ENCODE measurements around the gene PAM. TPM values are rescaled to one million over a fixed set of nuclear protein-coding genes. Genes with fewer than 3 reads are reported as not detected.

Gene PAM
- total and polyA plus RNA-seq, 2 of the 13 experiments (the other 11 are each of a cell fraction or from before 2014, with no cell fraction given): 20.2 to 79.1 TPM

DNA sequence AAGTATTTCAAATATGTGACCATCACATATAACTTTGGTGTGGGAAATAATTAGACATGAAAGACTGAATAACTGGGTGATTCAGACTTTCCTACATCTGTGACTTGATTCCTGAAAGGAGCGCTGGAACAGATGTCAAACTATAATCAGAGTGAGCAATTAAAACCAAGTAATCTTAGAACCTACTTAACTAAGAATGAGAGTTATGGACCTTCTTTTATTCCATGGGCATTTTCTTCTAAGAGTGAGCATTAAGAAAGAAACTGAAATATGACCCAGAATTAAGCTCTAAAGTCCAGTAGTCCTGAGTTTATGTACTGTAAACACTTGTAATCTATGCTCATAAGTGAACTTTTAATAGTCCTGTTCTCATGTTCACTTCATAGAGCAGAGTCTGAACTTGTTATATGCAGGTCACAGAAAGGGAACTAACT is 68.4 kb downstream of the PAM start (continued):
- TF ChIP-seq, protein P1, sequence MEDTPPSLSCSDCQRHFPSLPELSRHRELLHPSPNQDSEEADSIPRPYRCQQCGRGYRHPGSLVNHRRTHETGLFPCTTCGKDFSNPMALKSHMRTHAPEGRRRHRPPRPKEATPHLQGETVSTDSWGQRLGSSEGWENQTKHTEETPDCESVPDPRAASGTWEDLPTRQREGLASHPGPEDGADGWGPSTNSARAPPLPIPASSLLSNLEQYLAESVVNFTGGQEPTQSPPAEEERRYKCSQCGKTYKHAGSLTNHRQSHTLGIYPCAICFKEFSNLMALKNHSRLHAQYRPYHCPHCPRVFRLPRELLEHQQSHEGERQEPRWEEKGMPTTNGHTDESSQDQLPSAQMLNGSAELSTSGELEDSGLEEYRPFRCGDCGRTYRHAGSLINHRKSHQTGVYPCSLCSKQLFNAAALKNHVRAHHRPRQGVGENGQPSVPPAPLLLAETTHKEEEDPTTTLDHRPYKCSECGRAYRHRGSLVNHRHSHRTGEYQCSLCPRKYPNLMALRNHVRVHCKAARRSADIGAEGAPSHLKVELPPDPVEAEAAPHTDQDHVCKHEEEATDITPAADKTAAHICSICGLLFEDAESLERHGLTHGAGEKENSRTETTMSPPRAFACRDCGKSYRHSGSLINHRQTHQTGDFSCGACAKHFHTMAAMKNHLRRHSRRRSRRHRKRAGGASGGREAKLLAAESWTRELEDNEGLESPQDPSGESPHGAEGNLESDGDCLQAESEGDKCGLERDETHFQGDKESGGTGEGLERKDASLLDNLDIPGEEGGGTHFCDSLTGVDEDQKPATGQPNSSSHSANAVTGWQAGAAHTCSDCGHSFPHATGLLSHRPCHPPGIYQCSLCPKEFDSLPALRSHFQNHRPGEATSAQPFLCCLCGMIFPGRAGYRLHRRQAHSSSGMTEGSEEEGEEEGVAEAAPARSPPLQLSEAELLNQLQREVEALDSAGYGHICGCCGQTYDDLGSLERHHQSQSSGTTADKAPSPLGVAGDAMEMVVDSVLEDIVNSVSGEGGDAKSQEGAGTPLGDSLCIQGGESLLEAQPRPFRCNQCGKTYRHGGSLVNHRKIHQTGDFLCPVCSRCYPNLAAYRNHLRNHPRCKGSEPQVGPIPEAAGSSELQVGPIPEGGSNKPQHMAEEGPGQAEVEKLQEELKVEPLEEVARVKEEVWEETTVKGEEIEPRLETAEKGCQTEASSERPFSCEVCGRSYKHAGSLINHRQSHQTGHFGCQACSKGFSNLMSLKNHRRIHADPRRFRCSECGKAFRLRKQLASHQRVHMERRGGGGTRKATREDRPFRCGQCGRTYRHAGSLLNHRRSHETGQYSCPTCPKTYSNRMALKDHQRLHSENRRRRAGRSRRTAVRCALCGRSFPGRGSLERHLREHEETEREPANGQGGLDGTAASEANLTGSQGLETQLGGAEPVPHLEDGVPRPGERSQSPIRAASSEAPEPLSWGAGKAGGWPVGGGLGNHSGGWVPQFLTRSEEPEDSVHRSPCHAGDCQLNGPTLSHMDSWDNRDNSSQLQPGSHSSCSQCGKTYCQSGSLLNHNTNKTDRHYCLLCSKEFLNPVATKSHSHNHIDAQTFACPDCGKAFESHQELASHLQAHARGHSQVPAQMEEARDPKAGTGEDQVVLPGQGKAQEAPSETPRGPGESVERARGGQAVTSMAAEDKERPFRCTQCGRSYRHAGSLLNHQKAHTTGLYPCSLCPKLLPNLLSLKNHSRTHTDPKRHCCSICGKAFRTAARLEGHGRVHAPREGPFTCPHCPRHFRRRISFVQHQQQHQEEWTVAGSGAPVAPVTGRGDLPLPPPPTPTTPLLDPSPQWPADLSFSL (CRISPR knock-in tag; IDR thresholded peaks at IDR 0.05): no peak
- TF ChIP-seq ZNF441 (CRISPR knock-in tag; IDR thresholded peaks at IDR 0.05; ENCODE audit: borderline replicate concordance) (no peak), HNRNPH1 (optimal IDR thresholded peaks at IDR 0.05; ENCODE audit: low read depth, low read length) (no peak), CREM (IDR thresholded peaks at IDR 0.05) (no peak), CREM (CRISPR knock-in tag; IDR thresholded peaks at IDR 0.05) (no peak), MXI1 (IDR thresholded peaks at IDR 0.05; ENCODE audit: borderline replicate concordance, low read depth, low read length) (no peak), ZNF34 (CRISPR knock-in tag; IDR thresholded peaks at IDR 0.05; ENCODE audit: borderline replicate concordance) (no peak), XBP1 (CRISPR knock-in tag; IDR thresholded peaks at IDR 0.05) (no peak)

DNA sequence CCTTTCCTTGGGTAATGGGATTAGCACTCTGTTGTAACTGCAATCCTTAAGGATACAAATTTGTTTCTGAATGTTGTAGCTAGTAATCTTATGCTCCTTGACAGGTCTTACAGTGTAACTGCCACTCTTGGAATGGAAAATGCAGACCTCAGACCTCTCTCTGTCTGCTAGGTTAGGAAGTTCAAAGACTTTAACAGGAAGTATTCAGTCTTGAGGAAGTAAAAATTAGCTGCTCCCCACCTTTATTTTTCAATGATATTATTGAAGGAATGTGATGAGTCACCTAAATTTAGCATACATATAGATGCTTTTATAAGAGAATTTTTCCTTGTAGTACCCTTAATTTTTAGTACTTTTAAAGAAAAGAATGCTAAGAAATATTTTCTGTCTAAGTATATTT is 71.5 kb downstream of the PAM start:
- in situ Hi-C loops (cut with HindIII; ENCODE audit: extremely low pct_ligation_motif_present, low pct_unique_long_range_greater_than_20kb): no loop called here

More for the DNA sequence above, 71.5 kb downstream of the PAM start:
- intact Hi-C loops (cut with micrococcal nuclease; ENCODE audit: unreplicated experiment): no loop called here
- Histone ChIP-seq H3K9ac (ENCODE audit: insufficient read depth, low read depth, low read length) (no peak overlapping the region), H3K9me3 (ENCODE audit: low read length) (no peaks in the 10 kb centered on the region), H3K27me3 (ENCODE audit: control insufficient read depth in 1 of 2, insufficient read depth in 2 of 2, low read length in 2 of 2) (no peaks in the 10 kb centered on the region), H3K36me3 (replicated peaks in 1 of 2; ENCODE audit: control insufficient read depth in 1 of 2, insufficient read depth in 2 of 2, low read length in 2 of 2) (no peaks in the 10 kb centered on the region), H3K27ac (ENCODE audit: extremely low read length, insufficient read depth, low read length) (no peak overlapping the region), H3K4me2 (ENCODE audit: low read depth, low read length) (no peak overlapping the region), H3K79me2 (ENCODE audit: insufficient read depth, low read length) (no peaks in the 10 kb centered on the region), H4K20me1 (ENCODE audit: insufficient read depth, low read length) (no peaks in the 10 kb centered on the region), H2AFZ (ENCODE audit: low read length) (no peak overlapping the region), H3K4me1 (ENCODE audit: insufficient read depth, low read length) (no peaks in the 10 kb centered on the region), H3K4me3 (replicated peaks in 1 of 3; ENCODE audit: insufficient read depth in 1 of 3, low read depth in 2 of 3, low read length in 3 of 3) (no peak overlapping the region)
- ChIA-PET CTCF (ENCODE audit: low intra/inter-chr PET ratio, low total read pairs) (no interaction called here), POLR2A (no interaction called here)
- FAIRE-seq (no peak), ATAC-seq (no peak), DNase-seq (ENCODE audit: low spot score) (no peak)
- no TSS peak for BruUV-seq (replicated peaks)
- TF ChIP-seq HNRNPUL1 (IDR thresholded peaks at IDR 0.05; ENCODE audit: low read depth, low read length) (no peak), CEBPG (CRISPR knock-in tag; IDR thresholded peaks at IDR 0.05) (no peak), MAFK (conservative IDR thresholded peaks at IDR 0.05 in 1 of 2, IDR thresholded peaks at IDR 0.05 in 1 of 2; ENCODE audit: low read length in 2 of 2) (peak in 1 of 2 experiments; percentile 35; a peak in 1 of 4 replicates)
- TF ChIP-seq, protein P2, sequence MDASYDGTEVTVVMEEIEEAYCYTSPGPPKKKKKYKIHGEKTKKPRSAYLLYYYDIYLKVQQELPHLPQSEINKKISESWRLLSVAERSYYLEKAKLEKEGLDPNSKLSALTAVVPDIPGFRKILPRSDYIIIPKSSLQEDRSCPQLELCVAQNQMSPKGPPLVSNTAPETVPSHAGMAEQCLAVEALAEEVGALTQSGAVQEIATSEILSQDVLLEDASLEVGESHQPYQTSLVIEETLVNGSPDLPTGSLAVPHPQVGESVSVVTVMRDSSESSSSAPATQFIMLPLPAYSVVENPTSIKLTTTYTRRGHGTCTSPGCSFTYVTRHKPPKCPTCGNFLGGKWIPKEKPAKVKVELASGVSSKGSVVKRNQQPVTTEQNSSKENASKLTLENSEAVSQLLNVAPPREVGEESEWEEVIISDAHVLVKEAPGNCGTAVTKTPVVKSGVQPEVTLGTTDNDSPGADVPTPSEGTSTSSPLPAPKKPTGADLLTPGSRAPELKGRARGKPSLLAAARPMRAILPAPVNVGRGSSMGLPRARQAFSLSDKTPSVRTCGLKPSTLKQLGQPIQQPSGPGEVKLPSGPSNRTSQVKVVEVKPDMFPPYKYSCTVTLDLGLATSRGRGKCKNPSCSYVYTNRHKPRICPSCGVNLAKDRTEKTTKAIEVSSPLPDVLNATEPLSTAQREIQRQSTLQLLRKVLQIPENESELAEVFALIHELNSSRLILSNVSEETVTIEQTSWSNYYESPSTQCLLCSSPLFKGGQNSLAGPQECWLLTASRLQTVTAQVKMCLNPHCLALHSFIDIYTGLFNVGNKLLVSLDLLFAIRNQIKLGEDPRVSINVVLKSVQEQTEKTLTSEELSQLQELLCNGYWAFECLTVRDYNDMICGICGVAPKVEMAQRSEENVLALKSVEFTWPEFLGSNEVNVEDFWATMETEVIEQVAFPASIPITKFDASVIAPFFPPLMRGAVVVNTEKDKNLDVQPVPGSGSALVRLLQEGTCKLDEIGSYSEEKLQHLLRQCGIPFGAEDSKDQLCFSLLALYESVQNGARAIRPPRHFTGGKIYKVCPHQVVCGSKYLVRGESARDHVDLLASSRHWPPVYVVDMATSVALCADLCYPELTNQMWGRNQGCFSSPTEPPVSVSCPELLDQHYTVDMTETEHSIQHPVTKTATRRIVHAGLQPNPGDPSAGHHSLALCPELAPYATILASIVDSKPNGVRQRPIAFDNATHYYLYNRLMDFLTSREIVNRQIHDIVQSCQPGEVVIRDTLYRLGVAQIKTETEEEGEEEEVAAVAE (CRISPR knock-in tag; IDR thresholded peaks at IDR 0.05; ENCODE audit: borderline replicate concordance): no peak
